GM18909 (cell line): ENCODE results near the gene SMIM24.

Source experiments
- ATAC-seq: cut with Tn5 transposase; IDR thresholded peaks from one replicate; pipeline ENCODE4 v1.9.1; 2021; ENCODE audit warnings: mild to moderate bottlenecking; ENCODE audit not compliant: unreplicated experiment, poor library complexity

The SMIM24 gene

DNA sequence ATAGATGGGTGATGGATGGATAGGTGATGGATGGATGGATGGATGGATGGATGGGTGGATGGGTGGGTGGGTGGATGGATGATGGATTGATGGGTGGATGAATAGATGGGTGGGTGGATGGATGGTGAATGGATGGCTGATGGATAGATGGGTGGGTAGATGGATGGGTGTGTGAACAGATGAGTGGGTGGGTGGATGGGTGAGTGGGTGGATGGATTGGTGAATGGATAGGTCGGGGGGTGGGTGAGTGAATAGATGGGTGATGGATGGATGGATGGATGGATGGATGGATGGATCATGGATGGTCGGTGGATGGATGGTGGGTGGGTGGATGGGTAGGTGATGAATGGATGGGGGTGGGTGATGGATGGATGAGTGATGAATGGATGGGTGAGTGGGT is 3.5 kb downstream of the SMIM24 start:
- no peak for ATAC-seq

GRCh38 chr19:3475449-3475848 is 4.9 kb downstream of the SMIM24 start:
- ATAC-seq: no peak

DNA sequence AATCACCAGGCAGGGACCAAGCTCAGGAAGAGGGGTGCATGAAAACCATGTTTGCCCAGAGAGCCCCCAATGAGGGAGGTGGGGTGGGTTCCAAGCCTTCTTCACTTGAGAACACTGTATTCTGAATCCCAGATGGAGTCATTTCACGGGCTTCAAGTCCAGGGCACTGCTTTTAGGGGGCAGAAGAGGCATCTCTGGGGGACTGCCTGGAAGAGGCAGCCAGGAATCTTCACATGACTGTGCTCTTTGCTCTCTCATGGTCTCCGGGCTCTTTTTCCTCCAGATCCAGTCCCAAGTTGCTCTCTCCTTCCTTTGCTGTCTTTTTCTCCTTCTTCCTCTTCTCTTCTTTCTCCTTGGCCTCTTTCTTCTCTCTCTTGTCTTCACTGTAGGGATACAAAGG is 5.7 kb downstream of the SMIM24 start:
- ATAC-seq: no peak

GRCh38 chr19:3474010-3474409 is 6.3 kb downstream of the SMIM24 start:
- ATAC-seq: no peak

- no peak for ATAC-seq
Measured at GRCh38 chr19:3471954-3472655, 8.2 kb downstream of the SMIM24 start.

GRCh38 chr19:3470500-3471128 is 9.7 kb downstream of the SMIM24 start:
- ATAC-seq: no peak

DNA sequence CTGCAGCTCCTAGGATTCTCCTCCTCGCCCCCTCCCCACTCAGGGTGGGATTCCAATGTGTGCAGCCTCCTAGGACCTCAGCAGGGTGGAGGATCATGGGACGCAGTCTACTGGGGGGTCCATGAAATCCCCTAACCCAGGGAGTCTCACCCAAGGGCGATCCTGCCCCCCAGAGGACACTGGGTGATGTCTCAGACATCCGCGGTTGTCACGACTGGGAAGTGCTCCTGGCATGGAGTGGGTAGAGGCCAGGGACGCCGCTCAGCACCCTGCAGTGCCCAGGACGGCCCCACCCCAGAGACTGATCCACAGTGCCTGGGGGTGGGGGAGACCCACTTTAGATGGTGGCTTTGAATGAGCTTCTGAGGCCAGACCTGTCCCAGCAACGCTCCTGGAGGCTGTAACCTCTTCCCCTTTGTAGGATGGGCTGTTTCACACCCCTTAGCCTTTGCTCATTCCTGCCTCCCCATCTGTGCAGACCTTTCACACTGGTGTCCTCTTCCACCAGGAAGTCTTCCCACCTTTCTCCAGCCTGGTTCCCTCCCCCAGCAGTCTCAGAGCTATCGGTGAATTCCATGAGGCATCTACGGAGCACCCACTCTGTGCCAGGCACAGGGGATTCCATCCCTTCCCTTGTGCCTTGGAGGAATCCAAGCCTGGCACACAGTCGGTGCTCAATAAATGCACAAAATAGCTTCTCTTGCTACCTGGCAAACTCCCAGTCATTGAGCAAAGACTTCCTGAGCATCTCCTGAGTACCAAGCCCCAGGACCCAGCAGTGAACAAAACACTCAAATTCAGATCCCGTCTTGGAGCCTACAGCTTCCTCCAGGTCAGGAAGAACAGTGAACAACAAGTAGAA is 10.5 kb downstream of the SMIM24 start:
- ATAC-seq: no peak

DNA sequence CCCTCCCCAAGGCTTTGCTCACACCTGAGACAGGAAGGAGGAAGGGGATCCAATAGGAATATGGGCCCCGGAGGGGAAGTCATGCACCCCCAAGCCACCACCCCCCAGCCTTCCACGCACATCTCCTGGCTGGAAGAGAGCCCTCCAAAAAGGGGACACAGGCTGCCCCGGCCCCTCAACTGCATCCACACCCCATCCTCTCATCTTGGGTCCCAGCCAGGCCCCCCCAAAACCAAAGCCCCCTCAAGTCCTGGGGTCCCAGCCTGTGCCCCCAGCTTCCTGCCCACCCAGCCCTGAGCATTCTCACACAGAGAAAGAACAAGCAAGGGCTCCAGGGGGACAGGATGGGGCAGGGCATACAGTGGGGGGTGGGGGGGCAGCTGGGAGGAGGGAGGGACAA is 12.1 kb downstream of the SMIM24 start:
- ATAC-seq: no peak

DNA sequence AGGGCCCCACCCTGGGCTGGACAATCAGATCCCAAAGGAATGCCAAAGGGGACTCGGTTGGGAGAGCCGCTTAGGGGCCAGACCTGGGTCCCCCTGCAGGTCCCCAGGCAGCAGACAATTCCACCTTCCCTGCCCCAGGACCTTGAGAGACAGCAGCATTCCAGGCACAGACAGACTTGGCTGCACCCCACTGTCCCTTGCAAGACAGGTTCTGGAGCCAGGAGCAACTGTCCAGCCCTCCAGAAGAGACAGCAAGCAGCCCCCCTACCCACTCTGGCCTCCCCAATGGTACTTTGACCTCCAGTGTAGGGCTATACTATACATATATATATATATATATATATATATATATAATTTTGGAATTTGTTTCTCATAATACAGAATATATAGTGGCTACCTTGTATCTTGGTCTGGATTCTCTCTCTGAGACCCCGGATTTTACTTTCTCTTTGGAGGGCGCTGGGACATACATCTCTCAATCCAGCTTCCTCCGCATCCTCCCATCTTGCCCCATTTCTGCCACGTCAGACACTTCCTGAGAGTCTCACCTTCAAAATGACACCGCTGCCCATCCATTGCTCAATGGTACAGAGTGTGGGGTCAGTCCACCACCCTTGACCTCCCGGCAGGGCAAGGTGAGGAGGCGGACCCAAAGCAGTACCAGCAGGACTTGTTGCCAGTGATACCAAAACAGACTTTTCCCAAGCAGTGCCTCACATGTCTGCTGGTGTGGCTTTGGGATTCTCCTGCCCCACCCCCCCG is 12.7 kb downstream of the SMIM24 start:
- no peak for ATAC-seq

DNA sequence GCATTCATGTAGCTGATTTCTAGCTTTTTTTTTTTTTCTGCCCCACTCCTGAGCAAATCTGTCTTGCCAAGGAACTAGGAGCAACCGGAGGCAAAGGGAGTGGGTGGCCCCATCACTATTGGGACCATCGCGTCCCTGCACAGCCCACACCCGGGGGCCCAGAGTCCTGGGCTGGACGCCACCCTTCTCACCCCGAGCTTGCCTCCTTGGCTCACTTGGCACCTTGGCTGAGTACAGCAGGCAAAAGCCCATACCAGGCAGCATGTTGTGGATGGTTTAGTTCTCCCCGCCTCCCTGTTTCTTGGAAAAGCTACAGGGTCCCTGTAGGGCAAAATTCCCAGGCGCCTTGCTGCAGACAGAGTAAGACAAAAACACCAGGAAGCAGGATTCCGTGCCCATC is 13.7 kb downstream of the SMIM24 start:
- no peak for ATAC-seq

DNA sequence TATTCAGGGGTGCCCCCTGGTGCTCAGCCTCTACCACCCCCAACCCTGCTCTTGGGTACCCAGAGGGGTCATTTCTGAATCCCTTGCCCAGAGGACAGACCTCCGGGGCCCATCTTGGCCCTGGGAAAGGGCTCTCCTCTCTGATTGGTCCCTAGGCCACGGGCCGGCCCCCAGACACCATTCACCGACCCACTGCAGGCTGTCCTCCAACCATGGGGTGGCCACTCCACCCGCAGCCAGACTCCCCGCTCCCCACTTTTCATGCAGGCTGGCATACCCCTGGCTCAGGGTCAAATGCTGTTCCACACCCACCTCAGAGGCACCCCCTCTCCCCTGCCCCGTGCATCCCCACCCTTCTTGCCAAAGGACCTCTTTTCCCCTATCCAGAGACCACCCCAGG is 14.8 kb downstream of the SMIM24 start:
- no peak for ATAC-seq

DNA sequence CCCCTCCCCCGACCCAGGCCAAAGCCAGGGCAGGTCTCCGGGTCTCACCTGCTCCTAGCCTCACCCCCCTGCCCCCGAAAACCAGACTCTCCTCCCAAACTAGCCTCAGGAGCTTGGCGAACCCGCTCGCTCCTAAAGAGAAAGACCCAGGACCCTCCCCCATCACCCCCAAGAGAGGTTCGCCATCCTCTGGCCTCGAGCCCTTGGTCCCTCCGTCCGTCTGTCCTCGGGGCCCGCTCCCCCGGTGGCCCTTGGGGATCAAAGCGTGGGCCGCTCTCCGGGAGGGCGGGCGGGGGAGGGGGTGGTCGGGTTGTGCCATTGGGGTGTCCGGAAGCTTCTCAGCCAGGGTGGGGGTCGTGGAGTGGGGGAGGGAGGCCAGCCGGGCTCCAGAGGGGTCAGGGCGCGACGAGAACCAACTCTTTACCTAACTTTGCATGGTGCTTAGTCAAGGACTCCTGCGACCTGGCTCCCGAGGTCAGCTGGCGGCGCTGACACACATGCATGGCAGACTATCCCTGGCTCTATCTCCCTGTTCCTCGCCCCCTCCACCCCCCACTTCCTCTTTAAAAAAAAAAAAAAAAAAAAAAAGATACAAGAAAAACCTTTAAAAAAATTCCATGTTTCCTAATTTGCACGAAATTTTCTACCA is 15.6 kb downstream of the SMIM24 start:
- ATAC-seq: no peak

- no peak for ATAC-seq
Measured at GRCh38 chr19:3463714-3464586, 16.4 kb downstream of the SMIM24 start.

DNA sequence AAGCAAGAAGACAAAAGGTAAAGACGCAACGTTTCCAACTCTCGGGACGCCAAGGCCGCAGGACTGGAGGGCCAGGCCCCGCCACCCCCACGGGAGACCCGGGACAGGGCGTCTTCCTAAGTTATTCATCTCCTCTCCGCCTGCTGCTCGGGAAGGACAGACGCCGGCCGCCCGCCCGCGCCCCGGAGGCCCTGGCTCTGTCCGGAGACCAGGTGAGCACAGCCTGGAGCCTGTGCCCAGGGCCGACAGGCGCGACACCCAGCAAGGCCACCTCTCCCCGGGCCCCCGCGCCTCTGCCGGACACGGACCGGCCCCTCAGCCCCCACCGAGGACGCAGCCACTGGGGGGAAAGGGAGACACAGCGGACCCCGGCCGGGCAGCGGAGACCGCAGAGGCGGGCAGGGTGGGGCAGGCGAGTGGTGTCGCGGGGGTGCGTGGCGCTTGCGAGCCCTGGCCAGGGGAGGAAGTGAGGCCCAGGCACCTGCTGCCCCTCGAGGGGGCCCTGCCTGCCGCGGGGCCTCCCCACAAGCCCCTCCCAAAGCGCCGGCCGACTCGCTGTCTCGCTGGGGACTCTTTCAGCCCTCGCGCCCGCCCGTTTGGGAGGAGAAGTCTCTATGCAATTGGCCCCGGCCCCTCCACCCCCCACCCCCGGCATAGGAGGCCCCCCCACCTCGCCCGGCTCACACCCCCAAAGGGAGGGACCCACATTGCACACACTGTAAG is 17.2 kb downstream of the SMIM24 start:
- no peak for ATAC-seq

DNA sequence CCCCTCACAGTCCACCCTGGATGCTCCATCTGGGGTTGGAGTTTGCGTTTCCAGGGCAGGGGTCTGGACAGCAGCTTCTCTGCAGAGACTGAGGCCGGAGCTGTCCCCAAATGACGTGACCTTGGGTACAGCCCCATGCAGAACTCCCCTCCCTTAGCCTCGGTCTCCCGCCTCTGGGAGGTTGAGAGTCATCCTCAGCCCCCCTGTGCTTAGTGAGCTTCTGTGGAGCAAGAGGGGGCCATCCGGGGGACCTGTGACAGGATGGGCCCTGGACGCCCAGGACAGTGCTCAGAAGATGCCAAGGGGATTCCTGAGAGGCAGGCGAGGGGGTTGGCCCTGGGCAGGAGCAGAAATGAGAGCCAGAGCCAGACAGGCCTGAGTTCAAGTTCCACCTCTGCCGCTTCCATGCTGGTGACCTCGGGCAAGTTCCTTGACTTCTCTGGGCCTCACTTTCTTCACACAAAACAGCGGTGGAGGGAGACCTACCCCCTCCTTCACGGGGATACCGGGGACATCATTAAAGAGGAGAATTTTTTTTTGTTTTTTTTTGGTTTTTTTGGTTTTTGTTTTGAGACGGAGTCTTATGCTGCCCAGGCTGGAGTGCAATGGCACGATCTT is 20.3 kb downstream of the SMIM24 start:
- no peak for ATAC-seq

- ATAC-seq: no peak
Measured at GRCh38 chr19:3459089-3459881, 21.0 kb downstream of the SMIM24 start.
